ENCODE data around the gene MKNK2.
"Not testable (repeated sequence)": the region's sequence is repeated elsewhere in the genome, so short reads cannot be mapped to it uniquely, and the experiment has no call there.

MKNK2 gene

GRCh38 chr19:1989513-1990229 is 61.4 kb downstream of the MKNK2 start:
- DNase-seq, result no peak

DNA sequence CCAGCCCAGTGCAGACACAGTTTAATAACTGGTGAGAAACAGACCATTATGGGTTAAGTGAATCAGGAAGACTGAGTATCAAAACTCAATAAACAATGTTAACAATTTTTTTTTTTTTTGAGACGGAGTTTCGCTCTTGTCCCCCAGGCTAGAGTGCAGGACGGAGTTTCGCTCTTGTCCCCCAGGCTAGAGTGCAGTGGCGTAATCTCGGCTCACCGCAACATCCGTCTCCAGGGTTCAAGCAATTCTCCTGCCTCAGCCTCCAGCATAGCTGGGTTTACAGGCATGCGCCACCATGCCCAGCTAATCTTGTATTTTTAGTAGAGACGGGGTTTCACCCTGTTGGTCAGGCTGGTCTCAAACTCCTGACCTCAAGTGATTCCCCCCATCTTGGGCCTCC is 62.6 kb downstream of the MKNK2 start:
- DNase-seq, result not testable (repeated sequence)

Data from NCI-H187 (cell line).